Osteoblast (primary cell): ENCODE data around the gene USP49. TPM values are rescaled to one million over a fixed set of nuclear protein-coding genes. Genes with fewer than 3 reads are reported as not detected.
A peak's percentile ranks its signal among the peaks of the same experiment; 100 is the strongest.

ENCODE experiments used
- DNase-seq: peaks from one replicate; pipeline ENCODE4 v3.0.0; 2011; ENCODE audit warnings: low spot score, mixed read lengths; ENCODE audit not compliant: insufficient read length; ENCODE audit errors: missing footprints
- H2AFZ ChIP-seq: 2 replicates; pipeline ENCODE4 v1.6.0; 2011; ENCODE audit warnings: mild to moderate bottlenecking, low read length
- H3K27ac ChIP-seq: 2 replicates; pipeline ENCODE4 v1.5.1; 2011; ENCODE audit warnings: mild to moderate bottlenecking, low read depth, low read length, moderate library complexity
- H3K27me3 ChIP-seq: 2 replicates; pipeline ENCODE4 v1.6.0; 2012; ENCODE audit warnings: mild to moderate bottlenecking, control low read depth, inconsistent platforms, low read length, moderate library complexity; ENCODE audit not compliant: insufficient read depth
- H3K36me3 ChIP-seq: 2 replicates; pipeline ENCODE4 v1.5.1; 2011; ENCODE audit warnings: mild to moderate bottlenecking, low read length, control low read depth, moderate library complexity; ENCODE audit not compliant: insufficient read depth
- H3K4me1 ChIP-seq: 2 replicates; pipeline ENCODE4 v1.5.1; 2011; ENCODE audit warnings: mild to moderate bottlenecking, low read length, control low read depth, moderate library complexity; ENCODE audit not compliant: insufficient read depth
- H3K4me2 ChIP-seq: 2 replicates; pipeline ENCODE4 v1.6.0; 2011; ENCODE audit warnings: mild to moderate bottlenecking, low read length; ENCODE audit not compliant: insufficient read depth
- H3K4me3 ChIP-seq: fragments of 200-600 bp; sonication (generic); 3 replicates; pipeline ENCODE4 v1.5.1; 2012; ENCODE audit warnings: mild to moderate bottlenecking, low read length, inconsistent platforms; ENCODE audit not compliant: insufficient read depth
- H3K79me2 ChIP-seq: 2 replicates; pipeline ENCODE4 v1.6.0; 2012; ENCODE audit warnings: mild to moderate bottlenecking, low read length, control low read depth, inconsistent platforms; ENCODE audit not compliant: insufficient read depth
- H3K9me3 ChIP-seq: 2 replicates; pipeline ENCODE4 v1.5.1; 2011; ENCODE audit warnings: low read depth, low read length, control low read depth
- H4K20me1 ChIP-seq: 2 replicates; pipeline ENCODE4 v1.6.0; 2012; ENCODE audit warnings: mild to moderate bottlenecking, low read length, control low read depth; ENCODE audit not compliant: insufficient read depth
- CTCF ChIP-seq: IDR thresholded peaks from 2 replicates; pipeline ENCODE4 v1.5.1; 2011; ENCODE audit warnings: mild to moderate bottlenecking, low read depth, low read length, moderate library complexity; ENCODE audit errors: extremely low read depth
- total RNA-seq: library from RNA; depleted of rRNA; stranded (reverse); fragments of >200 nt; gene quantifications from 2 replicates; pipeline ENCODE4 v1.2.3, GENCODE V29; 2012

Gene USP49
- total RNA-seq, 1 donor: 3.6 TPM

- no peaks in the 10 kb centered on the region for H3K36me3 ChIP-seq
- H3K79me2 ChIP-seq: no peaks in the 10 kb centered on the region
- no peak overlapping the region for H3K4me2 ChIP-seq
- H3K4me1 ChIP-seq: no peaks in the 10 kb centered on the region
- no peak overlapping the region for H3K27ac ChIP-seq
- no peaks in the 10 kb centered on the region for H3K9me3 ChIP-seq
- peaks cover 18% of the 10 kb centered on the region for H3K27me3 ChIP-seq
- H4K20me1 ChIP-seq: no peaks in the 10 kb centered on the region
- H3K4me3 ChIP-seq: no peak overlapping the region
- no peak overlapping the region for H2AFZ ChIP-seq
- TF ChIP-seq CTCF: no peak
- DNase-seq: no peak
Measured at GRCh38 chr6:41757271-41757670, 137.9 kb downstream of the USP49 start.

- Histone ChIP-seq H3K4me3 (no peak overlapping the region), H4K20me1 (no peaks in the 10 kb centered on the region), H3K27me3 (peaks cover 18% of the 10 kb centered on the region), H3K27ac (no peak overlapping the region), H3K4me2 (no peak overlapping the region), H3K79me2 (no peaks in the 10 kb centered on the region), H2AFZ (no peak overlapping the region), H3K36me3 (no peaks in the 10 kb centered on the region), H3K9me3 (no peaks in the 10 kb centered on the region), H3K4me1 (no peaks in the 10 kb centered on the region)
- DNase-seq: no peak
- TF ChIP-seq CTCF: no peak
Measured at GRCh38 chr6:41756354-41756753, 138.8 kb downstream of the USP49 start.

- H3K4me2 ChIP-seq: no peak overlapping the region
- no peak overlapping the region for H2AFZ ChIP-seq
- H3K36me3 ChIP-seq: no peaks in the 10 kb centered on the region
- no peaks in the 10 kb centered on the region for H3K79me2 ChIP-seq
- H3K4me1 ChIP-seq: no peaks in the 10 kb centered on the region
- no peak for TF ChIP-seq CTCF
- DNase-seq: peak; percentile 72
- no peak overlapping the region for H3K27ac ChIP-seq
- H3K27me3 ChIP-seq: peaks cover 18% of the 10 kb centered on the region
- no peak overlapping the region for H3K4me3 ChIP-seq
- no peaks in the 10 kb centered on the region for H3K9me3 ChIP-seq
- H4K20me1 ChIP-seq: no peaks in the 10 kb centered on the region
Measured at GRCh38 chr6:41755895-41756294, 139.3 kb downstream of the USP49 start.

- Histone ChIP-seq H4K20me1 (no peaks in the 10 kb centered on the region), H3K4me2 (no peak overlapping the region), H3K36me3 (no peaks in the 10 kb centered on the region), H3K79me2 (no peaks in the 10 kb centered on the region), H3K27ac (no peak overlapping the region), H3K4me1 (no peaks in the 10 kb centered on the region), H2AFZ (no peak overlapping the region), H3K27me3 (peaks cover 14% of the 10 kb centered on the region), H3K9me3 (no peaks in the 10 kb centered on the region), H3K4me3 (no peak overlapping the region)
- DNase-seq: no peak
- TF ChIP-seq CTCF: no peak
Measured at GRCh38 chr6:41750374-41750773, 144.8 kb downstream of the USP49 start.
